Ascending aorta (tissue), 2 donors: ENCODE results near the gene MRFAP1L1. TPM values are rescaled to one million over a fixed set of nuclear protein-coding genes. Genes with fewer than 3 reads are reported as not detected.
"Not testable (repeated sequence)": the region's sequence is repeated elsewhere in the genome, so short reads cannot be mapped to it uniquely, and the experiment has no call there.

ENCODE experiments used
- DNase-seq, 2 donors: peaks; one replicate each; pipeline ENCODE4 v3.0.0-alpha.2; 2019; ENCODE audit warnings: low spot score in 2 of 2
- H3K27ac ChIP-seq, 2 donors: fragments of 200-600 bp; sonication (generic); one replicate each; pipeline ENCODE4 v1.5.1; 2016 to 2017; ENCODE audit warnings: mild to moderate bottlenecking in 1 of 2
- H3K27me3 ChIP-seq: fragments of 200-600 bp; sonication (generic); one replicate; pipeline ENCODE4 v1.5.1; 2017
- H3K36me3 ChIP-seq, 2 donors: fragments of 200-600 bp; sonication (generic); one replicate each; pipeline ENCODE4 v1.5.1; 2016
- H3K4me1 ChIP-seq, 2 donors: fragments of 200-600 bp; sonication (generic); one replicate each; pipeline ENCODE4 v1.5.1; 2016 to 2017; ENCODE audit warnings: mild to moderate bottlenecking in 1 of 2
- H3K4me3 ChIP-seq, 2 donors: fragments of 200-600 bp; sonication (generic); one replicate each; pipeline ENCODE4 v1.5.1; 2016 to 2017; ENCODE audit warnings: mild to moderate bottlenecking in 1 of 2
- H3K9me3 ChIP-seq, 2 donors: fragments of 200-600 bp; sonication (generic); one replicate each; pipeline ENCODE4 v1.5.1; 2016
- intact Hi-C: fragments of 100-400 bp; cut with DNase I; formaldehyde crosslinking; loops from one replicate; pipeline ENCODE4 v1.15.1; 2023
- total RNA-seq: library from RNA; depleted of rRNA; stranded (reverse); fragments of >200 nt; gene quantifications from one replicate; pipeline ENCODE4 v1.1.0, GENCODE V29; 2016
- TF ChIP-seq, protein P1 (sequence below), 3 experiments: fragments of 200-600 bp in 2 of 3; fragments of 450-650 bp in 1 of 3; sonication (generic) in 2 of 3; IDR thresholded peaks; one replicate each; pipeline ENCODE4 v1.5.1; 2016 to 2019; ENCODE audit warnings: antibody characterized with exemption in 3 of 3, mild to moderate bottlenecking in 1 of 3, moderate library complexity in 1 of 3

The MRFAP1L1 gene
- total RNA-seq, 1 donor from 2014 or later, result 34.1 TPM

DNA sequence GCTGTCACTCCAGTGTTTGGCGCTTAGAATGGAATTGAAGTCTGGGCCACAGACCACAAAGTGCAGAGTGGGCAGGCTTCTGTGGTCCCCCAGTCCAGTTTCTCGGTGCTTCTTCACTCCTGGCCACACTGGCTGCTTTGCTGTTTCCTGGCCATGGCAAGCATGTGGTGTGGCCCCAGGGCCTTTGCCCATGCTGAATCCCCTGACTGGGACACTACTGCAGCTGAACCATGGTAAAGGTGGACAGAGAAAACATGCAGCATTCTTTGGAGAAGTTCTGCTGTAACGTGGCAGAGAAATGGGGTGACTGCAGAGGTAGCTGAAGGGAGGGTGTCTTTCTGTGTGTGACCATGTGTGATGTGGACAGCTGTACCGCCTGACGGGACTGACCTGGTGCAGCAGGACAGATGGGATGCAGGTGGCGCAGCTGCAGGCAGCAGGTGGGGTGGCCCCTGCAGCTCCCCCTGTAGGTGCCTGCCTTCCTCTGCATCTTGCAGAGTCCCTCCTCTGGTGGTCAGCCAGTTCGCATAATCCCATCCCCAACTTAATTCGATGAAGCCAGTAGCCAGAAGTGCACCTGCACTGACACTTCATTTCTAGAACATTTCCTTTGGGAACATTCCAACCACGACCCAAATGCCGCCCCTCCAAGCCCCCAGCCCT is 29.2 kb downstream of the MRFAP1L1 start:
- H3K36me3 ChIP-seq, result peaks cover 3 to 12% of the 10 kb centered on the region in 2 donors
- no peak for DNase-seq

DNA sequence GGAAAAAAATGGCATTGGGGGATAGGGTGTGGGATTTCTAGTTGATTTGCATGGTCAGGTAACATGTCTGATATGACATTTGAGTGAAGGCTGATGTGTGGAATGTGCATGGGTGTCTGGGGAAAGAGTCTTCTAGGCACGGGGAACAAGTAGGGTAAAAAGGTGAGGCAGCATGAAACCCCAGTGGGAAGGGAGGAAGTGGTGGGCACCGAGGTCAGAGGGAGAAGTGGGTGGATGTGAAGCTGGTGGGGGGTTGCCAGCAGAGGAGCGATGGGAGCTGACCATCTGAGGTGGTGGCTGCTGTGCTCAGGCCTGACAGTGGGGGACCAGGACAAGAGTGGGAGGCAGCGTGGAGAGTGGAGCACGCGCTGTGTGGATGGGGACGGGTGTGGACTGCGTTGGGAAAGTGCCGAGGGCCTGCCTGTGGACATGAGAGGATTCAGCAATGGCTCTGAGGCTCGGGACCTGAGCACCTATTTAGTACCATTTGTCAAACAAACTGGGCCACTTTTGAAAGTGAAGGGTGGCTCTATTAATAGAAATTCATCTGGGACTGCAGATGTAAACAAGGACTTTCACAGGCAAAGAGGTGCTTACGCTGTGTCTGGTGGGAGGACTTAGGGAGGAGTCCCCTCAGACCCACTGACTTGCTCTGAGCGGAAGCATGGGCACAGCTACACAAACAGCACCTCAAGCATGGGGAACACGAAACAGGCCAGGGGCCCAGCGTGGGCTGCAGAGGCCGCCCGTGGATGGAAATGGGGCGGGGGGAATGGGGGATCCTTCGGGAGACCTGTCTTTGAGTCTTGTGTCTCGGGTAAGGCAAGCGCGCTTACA is 32.7 kb downstream of the MRFAP1L1 start:
- TF ChIP-seq, protein P1, sequence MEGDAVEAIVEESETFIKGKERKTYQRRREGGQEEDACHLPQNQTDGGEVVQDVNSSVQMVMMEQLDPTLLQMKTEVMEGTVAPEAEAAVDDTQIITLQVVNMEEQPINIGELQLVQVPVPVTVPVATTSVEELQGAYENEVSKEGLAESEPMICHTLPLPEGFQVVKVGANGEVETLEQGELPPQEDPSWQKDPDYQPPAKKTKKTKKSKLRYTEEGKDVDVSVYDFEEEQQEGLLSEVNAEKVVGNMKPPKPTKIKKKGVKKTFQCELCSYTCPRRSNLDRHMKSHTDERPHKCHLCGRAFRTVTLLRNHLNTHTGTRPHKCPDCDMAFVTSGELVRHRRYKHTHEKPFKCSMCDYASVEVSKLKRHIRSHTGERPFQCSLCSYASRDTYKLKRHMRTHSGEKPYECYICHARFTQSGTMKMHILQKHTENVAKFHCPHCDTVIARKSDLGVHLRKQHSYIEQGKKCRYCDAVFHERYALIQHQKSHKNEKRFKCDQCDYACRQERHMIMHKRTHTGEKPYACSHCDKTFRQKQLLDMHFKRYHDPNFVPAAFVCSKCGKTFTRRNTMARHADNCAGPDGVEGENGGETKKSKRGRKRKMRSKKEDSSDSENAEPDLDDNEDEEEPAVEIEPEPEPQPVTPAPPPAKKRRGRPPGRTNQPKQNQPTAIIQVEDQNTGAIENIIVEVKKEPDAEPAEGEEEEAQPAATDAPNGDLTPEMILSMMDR (IDR thresholded peaks at IDR 0.05), result no peak
- Histone ChIP-seq H3K27ac (no peak overlapping the region), H3K4me3 (no peak overlapping the region), H3K36me3 (peaks cover 3 to 12% of the 10 kb centered on the region in 2 donors), H3K4me1 (peaks cover 14 to 26% of the 10 kb centered on the region in 2 donors), H3K9me3 (no peaks in the 10 kb centered on the region), H3K27me3 (no peaks in the 10 kb centered on the region)
- DNase-seq, result no peak
- intact Hi-C loops, result loop anchor here (10.0 kb wide), 1 partner anchor 102 kb away; the partner anchor contains the start of gene MAN2B2

More for the DNA sequence above, 29.2 kb downstream of the MRFAP1L1 start:
- H3K9me3 ChIP-seq, result no peaks in the 10 kb centered on the region
- no peak overlapping the region for H3K27ac ChIP-seq
- TF ChIP-seq, protein P1 (IDR thresholded peaks at IDR 0.05), result no peak
- intact Hi-C loops, result no loop called here
- no peaks in the 10 kb centered on the region for H3K27me3 ChIP-seq
- peaks cover 8 to 18% of the 10 kb centered on the region in 2 donors for H3K4me1 ChIP-seq
- no peak overlapping the region for H3K4me3 ChIP-seq

DNA sequence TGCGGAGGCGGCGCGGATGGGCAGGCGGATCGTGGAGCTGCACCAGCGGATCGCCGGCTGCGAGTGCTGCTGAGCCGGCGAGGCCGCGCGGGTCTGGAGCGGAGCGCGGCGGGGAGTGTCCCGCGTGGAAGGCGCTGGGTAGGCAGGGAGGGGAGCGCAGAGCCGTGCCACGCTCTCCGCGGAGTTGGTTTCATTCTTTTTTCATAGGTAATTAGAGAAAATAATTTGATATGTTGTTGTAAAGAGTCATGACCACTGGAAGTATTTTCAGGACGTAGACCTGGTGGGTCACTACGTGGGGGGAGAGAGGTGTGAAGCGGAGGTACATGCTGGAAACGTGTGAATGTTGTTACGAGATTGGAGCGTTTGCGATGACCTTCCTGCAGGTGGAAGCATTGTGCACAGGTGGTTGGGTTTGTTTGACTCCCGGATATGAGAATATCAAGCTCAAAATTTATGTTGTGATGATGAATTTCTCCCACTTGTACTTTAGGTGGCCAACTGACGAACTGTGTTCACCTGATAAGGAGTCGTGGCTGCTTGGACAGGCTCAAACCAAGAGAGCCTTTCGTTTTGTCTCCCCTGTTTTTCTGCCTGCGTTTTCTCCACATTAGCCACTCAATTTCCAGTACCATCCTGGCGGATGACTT is 35.0 kb downstream of the MRFAP1L1 start:
- intact Hi-C loops, result loop anchor here (1.0 to 10.0 kb wide), 4 partner anchors 16 to 100 kb away; partner anchors contain the start of genes MAN2B2, MRFAP1 and MRFAP1L1
- TF ChIP-seq, protein P1 (IDR thresholded peaks at IDR 0.05), result peak in 1 of 3 experiments; percentile 30
- H3K9me3 ChIP-seq, result no peaks in the 10 kb centered on the region
- peaks cover 14 to 26% of the 10 kb centered on the region in 2 donors for H3K4me1 ChIP-seq
- peak overlapping the region; percentile 68 to 87 for H3K27ac ChIP-seq
- H3K4me3 ChIP-seq, result peak overlapping the region; percentile 93
- H3K27me3 ChIP-seq, result no peaks in the 10 kb centered on the region
- no peak for DNase-seq
- peaks cover 3 to 4% of the 10 kb centered on the region in 2 donors for H3K36me3 ChIP-seq

DNA sequence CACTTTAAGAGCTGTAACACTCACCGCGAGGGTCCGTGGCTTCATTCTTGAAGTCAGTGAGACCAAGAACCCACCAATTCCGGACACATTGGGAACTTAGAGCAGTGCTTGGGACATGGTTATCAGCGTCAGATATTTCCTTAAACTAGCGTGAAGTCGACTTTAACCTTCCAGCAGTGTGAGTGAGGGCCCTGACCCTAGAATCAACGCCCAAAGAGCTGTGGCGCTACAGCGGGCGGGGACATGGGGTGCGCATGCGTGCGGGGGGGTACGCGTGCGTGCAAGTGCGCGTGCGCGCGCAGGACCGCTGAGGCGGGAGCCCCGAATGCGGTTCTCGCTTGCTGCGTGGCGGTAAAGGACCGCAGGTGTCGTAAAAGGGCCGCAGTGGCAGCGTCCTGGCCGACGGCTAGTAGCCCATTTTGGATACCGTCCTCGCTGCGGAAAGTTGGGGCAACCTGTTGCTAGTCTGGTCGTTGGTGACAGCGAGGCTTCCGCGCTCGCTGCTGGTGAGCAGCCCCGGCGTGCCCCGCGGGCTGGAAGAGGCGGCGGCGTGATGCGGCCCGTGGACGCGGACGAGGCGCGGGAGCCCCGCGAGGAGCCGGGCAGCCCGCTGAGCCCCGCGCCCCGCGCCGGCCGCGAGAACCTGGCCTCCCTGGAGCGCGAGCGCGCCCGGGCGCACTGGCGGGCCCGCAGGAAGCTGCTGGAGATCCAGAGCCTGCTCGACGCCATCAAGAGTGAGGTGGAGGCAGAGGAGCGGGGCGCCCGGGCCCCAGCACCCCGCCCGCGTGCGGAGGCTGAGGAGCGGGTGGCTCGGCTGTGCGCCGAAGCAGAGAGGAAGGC is 35.8 kb downstream of the MRFAP1L1 start:
- H3K9me3 ChIP-seq, result no peaks in the 10 kb centered on the region
- no peaks in the 10 kb centered on the region for H3K27me3 ChIP-seq
- peak overlapping the region; percentile 93 for H3K4me3 ChIP-seq
- peaks cover 3 to 4% of the 10 kb centered on the region in 2 donors for H3K36me3 ChIP-seq
- DNase-seq, result peak; percentile 84 to 96
- TF ChIP-seq, protein P1 (IDR thresholded peaks at IDR 0.05), result no peak
- H3K27ac ChIP-seq, result peak overlapping the region; percentile 68 to 87
- H3K4me1 ChIP-seq, result peaks cover 14 to 26% of the 10 kb centered on the region in 2 donors
- intact Hi-C loops, result loop anchor here (1.0 to 10.0 kb wide), 4 partner anchors 15 to 99 kb away; partner anchors contain the start of genes MAN2B2, MRFAP1 and MRFAP1L1

DNA sequence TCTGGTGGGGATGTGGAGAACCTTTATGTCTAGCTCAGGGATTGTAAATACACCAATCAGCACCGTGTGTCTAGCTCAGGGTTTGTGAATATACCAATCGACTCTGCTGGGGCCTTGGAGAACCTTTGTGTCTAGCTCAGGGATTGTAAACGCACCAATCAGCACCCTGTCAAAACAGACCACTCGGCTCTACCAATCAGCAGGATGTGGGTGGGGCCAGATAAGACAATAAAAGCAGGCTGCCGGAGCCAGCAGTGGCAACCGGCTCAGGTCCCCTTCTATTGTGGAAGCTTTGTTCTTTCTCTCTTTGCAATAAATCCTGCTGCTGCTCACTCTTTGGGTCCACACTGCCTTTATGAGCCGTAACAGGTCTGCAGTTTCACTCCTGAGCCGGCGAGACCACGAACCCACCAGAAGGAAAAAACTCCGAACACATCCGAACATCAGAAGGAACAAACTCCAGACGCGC is 36.4 kb downstream of the MRFAP1L1 start:
- H3K9me3 ChIP-seq, H3K27me3 ChIP-seq, H3K36me3 ChIP-seq, DNase-seq: not testable (repeated sequence)
- intact Hi-C loops, result loop anchor here (10.0 kb wide), 1 partner anchor 98 kb away; the partner anchor contains the start of gene MAN2B2
- peaks cover 14 to 26% of the 10 kb centered on the region in 2 donors for H3K4me1 ChIP-seq
- H3K4me3 ChIP-seq, result peak overlapping the region; percentile 93
- H3K27ac ChIP-seq, result peak overlapping the region; percentile 68 to 87

DNA sequence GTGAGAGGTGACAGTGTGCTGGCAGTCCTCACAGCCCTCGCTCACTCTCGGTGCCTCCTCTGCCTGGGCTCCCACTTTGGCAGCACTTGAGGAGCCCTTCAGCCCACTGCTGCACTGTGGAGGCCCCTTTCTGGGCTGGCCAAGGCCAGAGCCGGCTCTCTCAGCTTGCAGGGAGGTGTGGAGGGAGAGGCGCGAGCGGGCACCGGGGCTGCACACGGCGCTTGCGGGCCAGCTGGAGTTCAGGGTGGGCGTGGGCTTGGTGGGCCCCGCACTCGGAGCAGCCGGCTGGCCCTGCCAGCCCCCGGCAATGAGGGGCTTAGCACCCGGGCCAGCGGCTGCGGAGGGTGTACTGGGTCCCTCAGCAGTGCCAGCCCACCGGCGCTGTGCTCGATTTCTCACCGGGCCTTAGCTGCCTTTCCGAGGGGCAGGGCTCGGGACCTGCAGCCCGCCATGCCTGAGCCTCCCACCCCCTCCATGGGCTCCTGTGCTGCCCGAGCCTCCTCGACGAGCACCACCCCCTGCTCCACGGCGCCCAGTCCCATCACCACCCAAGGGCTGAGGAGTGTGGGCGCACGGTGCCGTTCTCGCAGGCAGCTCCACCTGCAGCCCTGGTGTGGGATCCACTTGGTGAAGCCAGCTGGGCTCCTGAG is 37.0 kb downstream of the MRFAP1L1 start:
- H3K4me3 ChIP-seq, H3K27me3 ChIP-seq, DNase-seq, H3K36me3 ChIP-seq, H3K27ac ChIP-seq, H3K9me3 ChIP-seq: not testable (repeated sequence)
- peaks cover 14 to 26% of the 10 kb centered on the region in 2 donors for H3K4me1 ChIP-seq
- intact Hi-C loops, result loop anchor here (10.0 kb wide), 1 partner anchor 98 kb away; the partner anchor contains the start of gene MAN2B2
